Endothelial cell of umbilical vein (primary cell): Measurements from ENCODE around the gene CCNB1.

ENCODE experiments used
- CTCF ChIP-seq, 2 donors: IDR thresholded peaks; 1 replicate in 1 of 2; 2 replicates in 1 of 2; pipeline ENCODE4 v1.5.1; 2011; ENCODE audit warnings: low read length in 2 of 2, mild to moderate bottlenecking in 2 of 2, moderate library complexity in 2 of 2, control low read depth in 1 of 2, inconsistent platforms in 1 of 2, low read depth in 1 of 2; ENCODE audit not compliant: insufficient read depth in 1 of 2; ENCODE audit errors: extremely low read depth in 1 of 2
- EZH2 ChIP-seq: IDR thresholded peaks from 2 replicates; pipeline ENCODE4 v1.6.1; 2012; ENCODE audit warnings: borderline replicate concordance, low read depth, mild to moderate bottlenecking, moderate library complexity, low read length, inconsistent platforms; ENCODE audit not compliant: severe bottlenecking
- FOS ChIP-seq: IDR thresholded peaks from 2 replicates; pipeline ENCODE4 v1.6.1; 2011; ENCODE audit warnings: mild to moderate bottlenecking, low read length, moderate library complexity, borderline replicate concordance; ENCODE audit not compliant: insufficient read depth
- POLR2A ChIP-seq: IDR thresholded peaks from 2 replicates; pipeline ENCODE4 v1.6.1; 2012; ENCODE audit warnings: low read depth, mild to moderate bottlenecking, control low read depth, low read length
- POLR2AphosphoS5 ChIP-seq: IDR thresholded peaks from 2 replicates; pipeline ENCODE4 v1.6.1; 2012; ENCODE audit warnings: low read depth, mild to moderate bottlenecking, control low read depth, low read length, moderate library complexity; ENCODE audit not compliant: insufficient read depth
- TF ChIP-seq, protein P1 (sequence below): IDR thresholded peaks from 2 replicates; pipeline ENCODE4 v1.6.1; 2011; ENCODE audit not compliant: insufficient read depth, insufficient read length

GRCh38 chr5:69217151-69217511, 50.2 kb downstream of the CCNB1 start:
- TF ChIP-seq, protein P1, sequence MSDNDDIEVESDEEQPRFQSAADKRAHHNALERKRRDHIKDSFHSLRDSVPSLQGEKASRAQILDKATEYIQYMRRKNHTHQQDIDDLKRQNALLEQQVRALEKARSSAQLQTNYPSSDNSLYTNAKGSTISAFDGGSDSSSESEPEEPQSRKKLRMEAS = no peak
- no peak for TF ChIP-seq EZH2
- TF ChIP-seq CTCF (IDR thresholded peaks at IDR 0.05; ENCODE audit: extremely low read depth in 1 of 2, insufficient read depth in 1 of 2, low read depth in 1 of 2, low read length in 2 of 2) = no peak
- no peak for TF ChIP-seq POLR2A
- TF ChIP-seq POLR2AphosphoS5 = no peak
- no peak for TF ChIP-seq FOS
